ENCODE results near the gene SPTBN4.
"Not testable (repeated sequence)": the region's sequence is repeated elsewhere in the genome, so short reads cannot be mapped to it uniquely, and the experiment has no call there.

The SPTBN4 gene

DNA sequence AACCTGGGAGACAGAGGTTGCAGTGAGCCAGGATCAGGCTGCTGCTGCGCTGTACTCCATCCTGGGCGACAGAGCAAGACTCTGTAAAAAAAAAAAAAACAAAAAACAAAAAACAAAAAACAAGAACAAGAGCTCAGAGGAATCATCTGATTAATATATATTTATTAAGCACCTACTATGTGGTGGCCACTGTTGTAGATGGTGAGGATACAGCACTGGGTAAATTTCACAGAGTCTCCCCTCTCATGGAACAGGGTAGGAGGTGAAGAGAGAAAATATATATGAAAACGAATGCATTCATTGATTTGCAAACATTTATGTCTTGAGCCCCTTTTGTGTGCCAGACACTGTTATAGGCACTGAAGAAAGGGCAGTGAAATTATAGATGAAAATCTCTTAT lies 35.1 kb upstream of the SPTBN4 start:
- Histone ChIP-seq H3K4me3 (ENCODE audit: insufficient read depth, low read length, poor library complexity, severe bottlenecking) (no peak overlapping the region), H3K9ac (ENCODE audit: low read length) (no peak overlapping the region)
- TF ChIP-seq, protein P1, sequence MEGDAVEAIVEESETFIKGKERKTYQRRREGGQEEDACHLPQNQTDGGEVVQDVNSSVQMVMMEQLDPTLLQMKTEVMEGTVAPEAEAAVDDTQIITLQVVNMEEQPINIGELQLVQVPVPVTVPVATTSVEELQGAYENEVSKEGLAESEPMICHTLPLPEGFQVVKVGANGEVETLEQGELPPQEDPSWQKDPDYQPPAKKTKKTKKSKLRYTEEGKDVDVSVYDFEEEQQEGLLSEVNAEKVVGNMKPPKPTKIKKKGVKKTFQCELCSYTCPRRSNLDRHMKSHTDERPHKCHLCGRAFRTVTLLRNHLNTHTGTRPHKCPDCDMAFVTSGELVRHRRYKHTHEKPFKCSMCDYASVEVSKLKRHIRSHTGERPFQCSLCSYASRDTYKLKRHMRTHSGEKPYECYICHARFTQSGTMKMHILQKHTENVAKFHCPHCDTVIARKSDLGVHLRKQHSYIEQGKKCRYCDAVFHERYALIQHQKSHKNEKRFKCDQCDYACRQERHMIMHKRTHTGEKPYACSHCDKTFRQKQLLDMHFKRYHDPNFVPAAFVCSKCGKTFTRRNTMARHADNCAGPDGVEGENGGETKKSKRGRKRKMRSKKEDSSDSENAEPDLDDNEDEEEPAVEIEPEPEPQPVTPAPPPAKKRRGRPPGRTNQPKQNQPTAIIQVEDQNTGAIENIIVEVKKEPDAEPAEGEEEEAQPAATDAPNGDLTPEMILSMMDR (IDR thresholded peaks at IDR 0.05; ENCODE audit: insufficient read depth, low read length, poor library complexity, severe bottlenecking): no peak
- no peak for TF ChIP-seq EZH2phosphoT487 (conservative IDR thresholded peaks at IDR 0.05; ENCODE audit: low read length)

DNA sequence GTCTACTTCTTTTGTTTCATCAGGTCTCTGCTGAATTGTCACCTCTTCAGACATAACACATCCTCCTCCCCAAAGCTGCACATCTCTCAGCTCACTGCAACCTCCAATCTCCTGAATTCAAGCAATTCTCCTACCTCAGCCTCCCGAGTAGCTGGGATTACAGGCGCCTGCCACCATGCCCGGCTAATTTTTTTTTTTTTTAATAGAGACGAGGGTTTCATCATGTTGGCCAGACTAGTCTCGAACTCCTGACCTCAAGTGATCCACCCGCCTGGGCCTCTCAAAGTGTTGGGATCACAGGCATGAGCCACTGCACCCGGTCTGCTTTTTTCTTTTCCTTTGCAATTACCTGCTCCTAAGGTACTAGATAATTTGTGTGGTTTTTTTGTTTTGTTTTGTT lies 34.0 kb upstream of the SPTBN4 start:
- not testable (repeated sequence) for H3K27ac ChIP-seq (ENCODE audit: low read depth, low read length); H3K36me3 ChIP-seq (ENCODE audit: low read length); H3K4me3 ChIP-seq (ENCODE audit: insufficient read depth, low read length, poor library complexity, severe bottlenecking); H3K9me2 ChIP-seq (replicated peaks; ENCODE audit: insufficient read depth, low read length); H4K20me1 ChIP-seq (ENCODE audit: low read depth, low read length); H3F3A ChIP-seq (ENCODE audit: insufficient read depth); H3K9me3 ChIP-seq (ENCODE audit: insufficient read depth, low read length); H3K9ac ChIP-seq (ENCODE audit: low read length); H3K4me2 ChIP-seq (ENCODE audit: low read depth, low read length, poor library complexity, severe bottlenecking); H3K79me2 ChIP-seq (ENCODE audit: insufficient read depth, low read length); H3K27me3 ChIP-seq (ENCODE audit: low read length); H2AFZ ChIP-seq (ENCODE audit: low read depth, low read length, severe bottlenecking)

More for the DNA sequence above, 35.1 kb upstream of the SPTBN4 start:
- Histone ChIP-seq H3K27ac (ENCODE audit: low read depth, low read length) (no peak overlapping the region), H3K36me3 (ENCODE audit: low read length) (no peaks in the 10 kb centered on the region), H3K79me2 (ENCODE audit: insufficient read depth, low read length) (no peaks in the 10 kb centered on the region), H3K27me3 (ENCODE audit: low read length) (no peaks in the 10 kb centered on the region), H3F3A (ENCODE audit: insufficient read depth) (no peaks in the 10 kb centered on the region; the same call in 1 of the 2 replicates), H3K4me2 (ENCODE audit: low read depth, low read length, poor library complexity, severe bottlenecking) (no peak overlapping the region), H2AFZ (ENCODE audit: low read depth, low read length, severe bottlenecking) (no peak overlapping the region), H4K20me1 (ENCODE audit: low read depth, low read length) (no peaks in the 10 kb centered on the region), H3K9me2 (replicated peaks; ENCODE audit: insufficient read depth, low read length) (no peaks in the 10 kb centered on the region), H3K9me3 (ENCODE audit: insufficient read depth, low read length) (no peaks in the 10 kb centered on the region)

DNA sequence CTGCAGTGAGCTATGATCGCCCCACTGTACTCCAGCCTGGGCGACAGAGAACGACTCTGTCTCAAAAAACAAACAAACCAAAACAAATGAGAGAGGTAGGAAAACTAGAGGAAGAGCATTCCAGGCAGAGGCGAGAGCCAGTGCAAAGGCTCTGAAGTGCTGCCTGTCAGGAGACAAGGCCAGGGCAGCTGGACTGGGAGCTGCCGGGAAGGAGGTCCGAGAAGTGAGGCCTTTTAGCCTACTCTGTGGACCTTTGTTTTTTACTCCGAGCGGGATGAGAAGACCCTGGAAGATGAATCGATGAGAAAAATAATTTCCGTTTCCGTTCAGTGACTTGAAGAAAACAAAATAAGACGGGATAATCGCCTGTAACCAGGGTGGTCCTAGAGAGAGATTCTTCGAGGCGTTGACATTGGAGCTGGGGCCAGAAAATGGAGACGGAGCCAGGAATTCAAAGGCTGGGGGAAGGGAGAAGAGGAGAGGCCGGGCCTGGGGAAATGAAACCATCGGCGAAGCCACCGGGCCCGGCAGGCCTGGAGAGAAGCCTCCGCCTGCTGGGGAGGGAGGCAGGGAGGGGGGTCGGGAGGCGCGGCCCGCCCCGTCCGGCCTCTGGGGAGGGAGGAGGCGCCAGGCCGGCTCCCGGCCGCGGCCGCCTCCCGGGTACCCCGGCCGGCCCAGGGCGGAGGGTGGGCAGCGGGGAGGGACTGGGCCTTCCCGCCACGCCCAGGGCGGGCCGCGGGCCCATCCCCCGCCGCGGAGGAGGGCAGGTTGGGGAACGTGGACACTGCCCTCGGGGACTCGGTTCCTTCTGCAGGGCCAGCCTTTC lies 33.2 kb upstream of the SPTBN4 start:
- Histone ChIP-seq H3K9me3 (ENCODE audit: insufficient read depth, low read length) (no peaks in the 10 kb centered on the region), H3K9me2 (replicated peaks; ENCODE audit: insufficient read depth, low read length) (no peaks in the 10 kb centered on the region), H3K79me2 (ENCODE audit: insufficient read depth, low read length) (no peaks in the 10 kb centered on the region), H3K27ac (ENCODE audit: low read depth, low read length) (no peak overlapping the region), H3K4me3 (ENCODE audit: insufficient read depth, low read length, poor library complexity, severe bottlenecking) (no peak overlapping the region), H3K27me3 (ENCODE audit: low read length) (no peaks in the 10 kb centered on the region), H3K9ac (ENCODE audit: low read length) (no peak overlapping the region), H3F3A (ENCODE audit: insufficient read depth) (no peaks in the 10 kb centered on the region; the same call in 1 of the 2 replicates), H2AFZ (ENCODE audit: low read depth, low read length, severe bottlenecking) (peak overlapping the region; percentile 16), H4K20me1 (ENCODE audit: low read depth, low read length) (no peaks in the 10 kb centered on the region), H3K4me2 (ENCODE audit: low read depth, low read length, poor library complexity, severe bottlenecking) (peak overlapping the region; percentile 40), H3K36me3 (ENCODE audit: low read length) (no peaks in the 10 kb centered on the region)
- TF ChIP-seq, protein P1 (IDR thresholded peaks at IDR 0.05; ENCODE audit: insufficient read depth, low read length, poor library complexity, severe bottlenecking): no peak
- no peak for TF ChIP-seq EZH2phosphoT487 (conservative IDR thresholded peaks at IDR 0.05; ENCODE audit: low read length)

DNA sequence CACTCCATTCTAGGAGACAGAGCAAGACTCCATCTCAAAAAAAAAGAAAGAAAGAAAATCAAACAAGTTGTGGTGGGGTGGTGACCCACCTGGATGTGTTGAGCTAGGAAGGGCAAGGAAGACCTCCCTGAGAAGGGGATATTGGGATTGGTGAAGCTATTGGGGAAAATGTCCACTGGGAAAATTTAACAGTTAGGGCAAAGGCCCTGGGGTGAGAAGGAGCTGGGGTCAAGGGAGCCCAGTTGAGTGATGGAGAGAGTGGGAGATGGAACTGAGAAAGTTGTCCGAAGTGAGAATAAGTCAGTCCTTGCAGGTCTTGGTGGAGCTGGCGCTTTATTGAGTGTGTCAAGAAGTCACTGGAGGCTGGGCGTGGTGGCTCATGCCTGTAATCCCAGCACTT lies 28.5 kb upstream of the SPTBN4 start:
- Histone ChIP-seq H2AFZ (ENCODE audit: low read depth, low read length, severe bottlenecking) (no peak overlapping the region), H3K27ac (ENCODE audit: low read depth, low read length) (no peak overlapping the region), H3K27me3 (ENCODE audit: low read length) (no peaks in the 10 kb centered on the region), H3K79me2 (ENCODE audit: insufficient read depth, low read length) (peaks cover 10% of the 10 kb centered on the region), H3F3A (ENCODE audit: insufficient read depth) (no peaks in the 10 kb centered on the region; the same call in 1 of the 2 replicates), H3K4me3 (ENCODE audit: insufficient read depth, low read length, poor library complexity, severe bottlenecking) (no peak overlapping the region), H3K4me2 (ENCODE audit: low read depth, low read length, poor library complexity, severe bottlenecking) (no peak overlapping the region), H3K9ac (ENCODE audit: low read length) (no peak overlapping the region), H3K9me3 (ENCODE audit: insufficient read depth, low read length) (no peaks in the 10 kb centered on the region), H3K9me2 (replicated peaks; ENCODE audit: insufficient read depth, low read length) (no peaks in the 10 kb centered on the region), H3K36me3 (ENCODE audit: low read length) (no peaks in the 10 kb centered on the region), H4K20me1 (ENCODE audit: low read depth, low read length) (no peaks in the 10 kb centered on the region)
- no peak for TF ChIP-seq EZH2phosphoT487 (conservative IDR thresholded peaks at IDR 0.05; ENCODE audit: low read length)
- TF ChIP-seq, protein P1 (IDR thresholded peaks at IDR 0.05; ENCODE audit: insufficient read depth, low read length, poor library complexity, severe bottlenecking): no peak

All from SU-DHL-6 (cell line).